Body of pancreas (tissue), 4 donors: ENCODE measurements around the gene GGTA1. TPM values are rescaled to one million over a fixed set of nuclear protein-coding genes. Genes with fewer than 3 reads are reported as not detected.
"Not testable (repeated sequence)": the region's sequence is repeated elsewhere in the genome, so short reads cannot be mapped to it uniquely, and the experiment has no call there.

ENCODE experiments used
- ATAC-seq: fragments of 150-250 bp; one replicate; pipeline ENCODE4 v1.9.1; 2016
- DNase-seq, 4 donors: peaks; one replicate each; pipeline ENCODE4 v3.0.0-alpha.2; 2019
- H3K27ac ChIP-seq, 4 donors: fragments of 200-600 bp; sonication (generic); 1 replicate in 3 of 4; 2 replicates in 1 of 4; pipeline versions ENCODE4 v1.5.1 to v1.6.1; 2016 to 2019; ENCODE audit warnings: mild to moderate bottlenecking in 1 of 4, mixed read lengths in 1 of 4, moderate library complexity in 1 of 4
- H3K27me3 ChIP-seq, 2 donors: fragments of 200-600 bp; sonication (generic); one replicate each; pipeline ENCODE4 v1.6.0; 2016; ENCODE audit warnings: mild to moderate bottlenecking in 1 of 2
- H3K36me3 ChIP-seq, 2 donors: fragments of 200-600 bp; sonication (generic); replicated peaks in 1 of 2; 2 replicates each; pipeline ENCODE4 v1.5.1; 2016; ENCODE audit warnings: low read depth in 2 of 2; ENCODE audit not compliant: insufficient read depth in 1 of 2
- H3K4me1 ChIP-seq: fragments of 200-600 bp; sonication (generic); one replicate; pipeline ENCODE4 v1.6.0; 2016
- H3K4me3 ChIP-seq, 2 donors: fragments of 200-600 bp; sonication (generic); 1 replicate in 1 of 2; 2 replicates in 1 of 2; pipeline ENCODE4 v1.5.1; 2016 to 2019
- H3K9me3 ChIP-seq, 3 donors: fragments of 200-600 bp; sonication (generic); 1 replicate in 2 of 3; 2 replicates in 1 of 3; pipeline ENCODE4 v1.5.1; 2016
- CTCF ChIP-seq, 7 experiments: fragments of 450-650 bp in 4 of 7; fragments of 200-600 bp in 3 of 7; sonication (generic) in 3 of 7; IDR thresholded peaks; one replicate each; pipeline ENCODE4 v1.5.1; 2016 to 2019; ENCODE audit warnings: antibody characterized with exemption in 7 of 7
- POLR2A ChIP-seq, 3 donors: fragments of 450-650 bp; IDR thresholded peaks; one replicate each; pipeline ENCODE4 v1.6.1; 2016; ENCODE audit warnings: antibody characterized with exemption in 3 of 3, mild to moderate bottlenecking in 2 of 3
- WGBS, 2 donors: methylation state at CpG; one replicate each; pipeline ENCODE4 v1.1.5; 2017; 5-methylcytosine and 5-hydroxymethylcytosine counted together
- intact Hi-C: fragments of 100-400 bp; cut with DNase I; formaldehyde crosslinking; loops from one replicate; pipeline ENCODE4 v1.15.1; 2023
- total RNA-seq, 2 donors: library from RNA; depleted of rRNA; stranded (reverse); fragments of >200 nt; gene quantifications; one replicate each; pipeline ENCODE4 v1.1.0, GENCODE V29; 2016

Gene GGTA1
- total RNA-seq, 2 donors from 2014 or later = 2.3 to 2.6 TPM

DNA sequence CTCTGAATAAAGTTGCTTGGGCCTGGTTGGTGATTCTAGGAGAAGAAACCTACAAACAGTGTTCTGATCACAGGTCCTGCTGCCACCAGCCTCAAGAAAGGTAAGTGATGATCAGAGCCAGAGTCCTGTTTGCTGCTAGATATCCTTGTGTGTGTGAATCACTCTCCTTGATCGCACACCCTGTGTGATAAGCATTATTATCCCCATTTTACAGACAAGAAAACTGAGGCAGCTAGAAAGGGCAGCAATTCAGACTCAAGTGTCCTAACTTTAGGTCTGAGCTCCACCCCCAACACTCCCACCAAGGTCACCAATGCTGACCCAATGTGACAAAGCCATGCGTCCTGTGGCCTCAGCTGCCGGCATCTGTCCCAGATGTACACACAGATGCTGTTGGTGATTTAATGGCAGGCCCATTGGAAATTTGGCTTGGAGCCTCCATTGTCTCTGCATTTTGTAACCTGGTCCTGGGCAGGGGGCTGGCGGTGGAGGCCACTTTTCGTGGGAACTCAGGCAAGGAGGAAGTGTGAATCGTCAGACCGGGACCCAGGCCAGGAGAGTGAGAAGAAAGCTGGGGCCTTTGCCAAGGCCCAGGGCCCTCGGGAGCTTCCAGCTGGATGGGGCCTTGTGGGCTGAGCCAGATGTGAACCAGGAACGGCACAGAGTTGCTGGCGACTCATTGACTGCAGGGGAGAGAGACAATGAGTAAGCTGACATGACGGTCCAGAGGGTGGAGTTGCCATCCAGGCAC, 29.8 kb upstream of the GGTA1 start:
- ATAC-seq = peak; percentile 85
- intact Hi-C loops = no loop called here
- peak; percentile 67 to 87 (median 84) for DNase-seq
- 38 to 49% methylated on average over 9 to 11 of the region's 11 CpGs for WGBS, 2 donors
- Histone ChIP-seq H3K36me3 (no peaks in the 10 kb centered on the region), H3K4me3 (no peak overlapping the region), H3K9me3 (no peaks in the 10 kb centered on the region), H3K27me3 (no peaks in the 10 kb centered on the region), H3K4me1 (no peaks in the 10 kb centered on the region), H3K27ac (no peak overlapping the region)
- no peak for TF ChIP-seq CTCF (IDR thresholded peaks at IDR 0.05)
- no peak for TF ChIP-seq POLR2A (IDR thresholded peaks at IDR 0.05)

- Histone ChIP-seq H3K27ac (no peak overlapping the region), H3K4me3 (no peak overlapping the region), H3K4me1 (no peaks in the 10 kb centered on the region), H3K27me3 (no peaks in the 10 kb centered on the region), H3K36me3 (no peaks in the 10 kb centered on the region), H3K9me3 (no peaks in the 10 kb centered on the region)
- intact Hi-C loops = no loop called here
- ATAC-seq (no peak), DNase-seq (no peak)
- TF ChIP-seq POLR2A (IDR thresholded peaks at IDR 0.05) (no peak), CTCF (IDR thresholded peaks at IDR 0.05) (no peak)
These were observed 29.0 kb upstream of the GGTA1 start for GRCh38 chr9:121528642-121529041.

GRCh38 chr9:121527371-121527770, 27.7 kb upstream of the GGTA1 start:
- no peaks in the 10 kb centered on the region for H3K36me3 ChIP-seq
- no peaks in the 10 kb centered on the region for H3K4me1 ChIP-seq
- TF ChIP-seq POLR2A (IDR thresholded peaks at IDR 0.05) = no peak
- no peak for TF ChIP-seq CTCF (IDR thresholded peaks at IDR 0.05)
- no peak overlapping the region for H3K4me3 ChIP-seq
- H3K27ac ChIP-seq = no peak overlapping the region
- intact Hi-C loops = no loop called here
- WGBS, 2 donors = 91 to 100% methylated on average over 1 to 11 of the region's 16 CpGs
- DNase-seq (no peak), ATAC-seq (no peak)
- H3K9me3 ChIP-seq = no peaks in the 10 kb centered on the region
- H3K27me3 ChIP-seq = no peaks in the 10 kb centered on the region

DNA sequence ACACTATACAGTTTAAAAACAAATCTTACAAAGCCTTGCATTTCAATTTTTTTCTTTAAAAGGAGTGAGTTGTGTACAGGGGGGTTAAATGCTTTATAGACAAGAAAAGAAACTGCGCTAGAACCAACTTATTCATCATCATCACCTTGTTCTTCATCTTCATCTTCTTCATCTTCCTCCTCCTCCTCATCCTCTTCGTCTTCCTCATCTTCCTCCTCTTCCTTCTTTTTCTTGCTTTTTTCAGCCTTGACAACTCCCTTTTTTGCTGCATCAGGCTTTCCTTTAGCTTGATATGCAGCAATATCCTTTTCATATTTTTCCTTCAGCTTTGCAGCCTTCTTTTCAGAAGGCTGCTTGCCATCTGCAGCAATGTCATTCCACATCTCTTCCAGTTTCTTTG, 20.0 kb upstream of the GGTA1 start:
- H3K27ac ChIP-seq, DNase-seq, H3K27me3 ChIP-seq, H3K36me3 ChIP-seq, ATAC-seq, H3K9me3 ChIP-seq, H3K4me1 ChIP-seq, H3K4me3 ChIP-seq, intact Hi-C loops: not testable (repeated sequence)
- 61 to 71% methylated on average over 2 of the region's 2 CpGs for WGBS, 2 donors

DNA sequence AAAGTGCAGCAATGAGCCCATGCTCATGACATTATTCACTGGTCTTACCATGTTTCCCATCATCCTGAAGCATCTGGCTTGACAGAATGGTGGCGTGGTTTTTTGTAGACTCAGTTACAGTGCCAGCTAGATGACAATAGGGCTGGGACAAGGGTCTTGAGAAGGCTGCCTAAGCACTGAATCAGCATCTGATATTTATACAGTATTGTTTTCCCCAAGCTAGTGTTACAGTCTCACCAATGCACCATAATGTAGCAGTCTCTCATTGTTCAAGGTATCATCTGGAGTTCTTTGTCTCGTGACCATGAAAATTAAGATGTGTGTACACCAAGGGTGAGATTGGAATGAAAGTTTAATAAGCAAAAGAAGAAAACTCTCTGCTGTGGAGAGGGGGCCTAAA, 19.0 kb upstream of the GGTA1 start:
- H3K36me3 ChIP-seq = no peaks in the 10 kb centered on the region
- H3K27ac ChIP-seq = no peak overlapping the region
- H3K4me3 ChIP-seq = no peak overlapping the region
- TF ChIP-seq POLR2A (IDR thresholded peaks at IDR 0.05) (no peak), CTCF (IDR thresholded peaks at IDR 0.05) (no peak)
- ATAC-seq (no peak), DNase-seq (no peak)
- WGBS, 2 donors = 87 to 96% methylated on average over 2 of the region's 2 CpGs
- no peaks in the 10 kb centered on the region for H3K9me3 ChIP-seq
- H3K4me1 ChIP-seq = no peaks in the 10 kb centered on the region
- intact Hi-C loops = no loop called here
- no peaks in the 10 kb centered on the region for H3K27me3 ChIP-seq

- ATAC-seq, intact Hi-C loops, H3K36me3 ChIP-seq, H3K27me3 ChIP-seq, H3K9me3 ChIP-seq, DNase-seq, H3K4me3 ChIP-seq, H3K4me1 ChIP-seq, H3K27ac ChIP-seq: not testable (repeated sequence)
- WGBS, 2 donors = 74% methylated on average over 4 of the region's 4 CpGs
These were observed 13.5 kb upstream of the GGTA1 start for GRCh38 chr9:121513166-121513565.
